Measurements from ENCODE around the gene RHCE.
A peak's percentile ranks its signal among the peaks of the same experiment; 100 is the strongest.

Gene RHCE

GRCh38 chr1:25433389-25434186 lies 13.0 kb upstream of the RHCE start:
- CTCF ChIA-PET = interaction anchor here (1.7 kb wide), 1 partner anchor 17 kb away, joined by 7 read pairs; no protein-coding TSS in a partner anchor

GRCh38 chr1:25432749-25433388 lies 12.2 kb upstream of the RHCE start:
- CTCF ChIA-PET = interaction anchor here (1.0 to 2.3 kb wide), 3 partner anchors 8 to 22 kb away, joined by 3 to 7 read pairs (median 7); no protein-coding TSS in a partner anchor
- DNase-seq (ENCODE audit: extremely low spot score) = no peak
- no peak for TF ChIP-seq CTCF (IDR thresholded peaks at IDR 0.05; ENCODE audit: control extremely low read depth, extremely low read depth, low read depth, missing control alignments)
- POLR2A ChIA-PET = no interaction called here

More at GRCh38 chr1:25433389-25434186, 13.0 kb upstream of the RHCE start:
- TF ChIP-seq CTCF (IDR thresholded peaks at IDR 0.05; ENCODE audit: control extremely low read depth, extremely low read depth, low read depth, missing control alignments) = no peak
- DNase-seq (ENCODE audit: extremely low spot score) = no peak
- POLR2A ChIA-PET = no interaction called here

GRCh38 chr1:25431955-25432719 lies 11.5 kb upstream of the RHCE start:
- POLR2A ChIA-PET = interaction anchor here (0.7 kb wide), 1 partner anchor 1114 kb away, joined by 3 read pairs; no protein-coding TSS in a partner anchor
- no peak for DNase-seq (ENCODE audit: extremely low spot score)
- CTCF ChIA-PET = interaction anchor here (0.7 to 2.3 kb wide), 5 partner anchors 9 to 88 kb away, joined by 3 to 7 read pairs (median 3); no protein-coding TSS in a partner anchor
- TF ChIP-seq CTCF (IDR thresholded peaks at IDR 0.05; ENCODE audit: control extremely low read depth, extremely low read depth, low read depth, missing control alignments) = no peak

- DNase-seq (ENCODE audit: extremely low spot score) = no peak
- TF ChIP-seq CTCF (IDR thresholded peaks at IDR 0.05; ENCODE audit: control extremely low read depth, extremely low read depth, low read depth, missing control alignments) = no peak
- ChIA-PET CTCF (interaction anchor here (0.7 to 2.3 kb wide), 7 partner anchors 10 to 88 kb away, joined by 3 to 7 read pairs (median 4); no protein-coding TSS in a partner anchor), POLR2A (interaction anchor here (0.7 kb wide), 1 partner anchor 1115 kb away, joined by 3 read pairs; no protein-coding TSS in a partner anchor)
These were observed 10.6 kb upstream of the RHCE start for GRCh38 chr1:25430967-25431881.

GRCh38 chr1:25430073-25430966 lies 9.7 kb upstream of the RHCE start, which contains the start of gene MACO1:
TSS of gene MACO1 (plus strand) at chr1:25430897. CDS start at chr1:25431099, 202 bp downstream.
- no peak for TF ChIP-seq CTCF (IDR thresholded peaks at IDR 0.05; ENCODE audit: control extremely low read depth, extremely low read depth, low read depth, missing control alignments)
- ChIA-PET POLR2A (interaction anchor here (0.5 kb wide), 1 partner anchor 1738 kb away, joined by 4 read pairs; no protein-coding TSS in a partner anchor), CTCF (interaction anchor here (1.4 to 1.5 kb wide), 3 partner anchors 20 to 30 kb away, joined by 3 to 5 read pairs (median 4); no protein-coding TSS in a partner anchor)

More at GRCh38 chr1:25430073-25430966, 9.7 kb upstream of the RHCE start, which contains the start of gene MACO1:
- peak; percentile 97 for DNase-seq (ENCODE audit: extremely low spot score)

Data from GM10248 (cell line).